IPS-15b (cell line): ENCODE results near the gene HDAC10.

Experiments used
- H3K27me3 ChIP-seq: one replicate; pipeline ENCODE4 v1.6.1; 2013; ENCODE audit warnings: low read length; ENCODE audit not compliant: control insufficient read depth, insufficient read depth
- H3K36me3 ChIP-seq: one replicate; pipeline ENCODE4 v1.6.1; 2013; ENCODE audit warnings: low read length; ENCODE audit not compliant: control insufficient read depth, insufficient read depth
- H3K4me1 ChIP-seq: one replicate; pipeline ENCODE4 v1.6.1; 2013; ENCODE audit warnings: mild to moderate bottlenecking, low read length; ENCODE audit not compliant: control insufficient read depth, insufficient read depth
- H3K4me3 ChIP-seq: one replicate; pipeline ENCODE4 v1.5.1; 2013; ENCODE audit warnings: low read depth, low read length
- H3K9ac ChIP-seq: one replicate; pipeline ENCODE4 v1.6.1; 2013; ENCODE audit warnings: low read depth, mild to moderate bottlenecking, low read length
- H3K9me3 ChIP-seq: one replicate; pipeline ENCODE4 v1.6.1; 2013; ENCODE audit warnings: mild to moderate bottlenecking, low read length; ENCODE audit not compliant: control insufficient read depth, insufficient read depth

HDAC10 gene

GRCh38 chr22:50221410-50222300 is 29.4 kb downstream of the HDAC10 start:
- no peaks in the 10 kb centered on the region for H3K27me3 ChIP-seq
- no peak overlapping the region for H3K9ac ChIP-seq
- no peaks in the 10 kb centered on the region for H3K9me3 ChIP-seq
- H3K4me1 ChIP-seq: no peaks in the 10 kb centered on the region
- H3K36me3 ChIP-seq: peaks cover 64% of the 10 kb centered on the region
- no peak overlapping the region for H3K4me3 ChIP-seq

DNA sequence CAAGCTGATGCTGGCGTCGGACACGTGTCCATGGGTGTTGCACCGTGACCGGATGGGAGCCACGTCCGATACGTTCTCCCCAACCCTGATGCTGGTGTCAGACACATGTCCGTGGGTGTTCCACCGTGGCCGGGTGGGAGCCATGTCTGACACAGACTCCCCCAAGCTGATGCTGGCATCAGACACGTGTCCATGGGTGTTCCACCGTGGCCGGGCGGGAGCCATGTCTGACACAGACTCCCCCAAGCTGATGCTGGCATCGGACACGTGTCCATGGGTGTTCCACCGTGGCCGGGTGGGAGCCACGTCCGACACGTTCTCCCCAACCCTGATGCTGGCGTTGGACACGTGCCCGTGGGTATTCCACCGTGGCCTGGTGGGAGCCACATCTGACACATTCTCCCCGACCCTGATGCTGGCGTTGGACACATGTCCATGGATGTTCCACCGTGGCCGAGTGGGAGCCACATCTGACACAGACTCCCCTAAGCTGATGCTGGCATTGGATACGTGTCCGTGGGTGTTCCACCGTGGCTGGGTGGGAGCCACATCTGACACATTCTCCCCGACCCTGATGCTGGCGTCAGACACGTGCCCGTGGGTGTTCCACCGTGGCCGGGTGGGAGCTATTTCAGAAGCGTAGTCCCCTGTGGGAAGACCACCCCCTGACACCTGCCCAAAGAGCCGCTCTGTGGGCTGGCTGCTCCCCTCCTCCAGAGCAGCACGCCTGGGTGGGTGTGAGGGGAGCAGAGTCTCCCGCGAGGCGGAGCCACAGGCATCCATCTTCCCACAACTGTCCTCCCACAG is 30.3 kb downstream of the HDAC10 start:
- no peak overlapping the region for H3K4me3 ChIP-seq
- no peak overlapping the region for H3K9ac ChIP-seq
- no peaks in the 10 kb centered on the region for H3K4me1 ChIP-seq
- H3K36me3 ChIP-seq: peaks cover 73% of the 10 kb centered on the region
- H3K9me3 ChIP-seq: no peaks in the 10 kb centered on the region
- no peaks in the 10 kb centered on the region for H3K27me3 ChIP-seq

DNA sequence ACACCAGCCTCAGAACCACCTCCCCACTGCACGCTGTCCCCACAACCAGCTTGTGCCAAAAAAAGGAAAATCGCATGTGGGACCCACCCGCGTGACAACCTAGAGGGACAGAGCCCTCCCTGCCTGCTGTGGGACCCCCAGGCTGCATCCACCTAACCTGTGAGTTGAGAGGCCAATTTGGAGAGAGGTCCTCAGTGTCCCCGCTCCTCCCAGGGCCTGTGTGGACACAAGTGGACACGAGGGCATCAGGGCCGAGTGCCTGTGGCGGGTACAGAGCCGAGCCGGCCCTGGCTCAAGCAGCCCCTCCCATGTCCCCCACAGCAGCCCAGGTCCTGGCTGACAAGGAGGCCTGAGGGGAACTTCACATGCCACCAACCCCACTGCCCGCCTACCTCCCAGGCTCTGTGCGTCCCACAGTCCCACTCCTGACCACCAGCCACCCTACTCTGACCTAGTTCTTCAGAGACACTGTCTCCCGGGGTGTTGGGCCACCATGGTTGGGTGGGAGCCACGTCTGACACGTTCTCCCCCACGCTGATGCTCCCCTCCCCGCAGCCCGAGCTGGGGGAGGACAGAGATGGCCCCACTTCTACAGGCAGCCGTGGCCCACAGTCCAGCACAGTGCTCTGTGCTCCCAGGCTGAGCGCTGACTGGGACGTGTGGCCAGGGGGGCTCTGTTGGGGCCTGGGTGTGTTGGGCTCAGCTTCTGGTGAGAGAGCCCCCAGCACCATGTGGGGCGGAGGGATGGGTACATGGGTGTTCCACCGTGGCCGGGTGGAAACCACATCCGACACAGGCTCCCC is 31.1 kb downstream of the HDAC10 start:
- no peaks in the 10 kb centered on the region for H3K27me3 ChIP-seq
- no peaks in the 10 kb centered on the region for H3K9me3 ChIP-seq
- no peak overlapping the region for H3K4me3 ChIP-seq
- peaks cover 81% of the 10 kb centered on the region for H3K36me3 ChIP-seq
- H3K9ac ChIP-seq: no peak overlapping the region
- H3K4me1 ChIP-seq: no peaks in the 10 kb centered on the region

- no peaks in the 10 kb centered on the region for H3K9me3 ChIP-seq
- no peaks in the 10 kb centered on the region for H3K27me3 ChIP-seq
- no peaks in the 10 kb centered on the region for H3K4me1 ChIP-seq
- no peak overlapping the region for H3K9ac ChIP-seq
- no peak overlapping the region for H3K4me3 ChIP-seq
- peaks cover 81% of the 10 kb centered on the region for H3K36me3 ChIP-seq
Measured at GRCh38 chr22:50218996-50219727, 31.9 kb downstream of the HDAC10 start.

DNA sequence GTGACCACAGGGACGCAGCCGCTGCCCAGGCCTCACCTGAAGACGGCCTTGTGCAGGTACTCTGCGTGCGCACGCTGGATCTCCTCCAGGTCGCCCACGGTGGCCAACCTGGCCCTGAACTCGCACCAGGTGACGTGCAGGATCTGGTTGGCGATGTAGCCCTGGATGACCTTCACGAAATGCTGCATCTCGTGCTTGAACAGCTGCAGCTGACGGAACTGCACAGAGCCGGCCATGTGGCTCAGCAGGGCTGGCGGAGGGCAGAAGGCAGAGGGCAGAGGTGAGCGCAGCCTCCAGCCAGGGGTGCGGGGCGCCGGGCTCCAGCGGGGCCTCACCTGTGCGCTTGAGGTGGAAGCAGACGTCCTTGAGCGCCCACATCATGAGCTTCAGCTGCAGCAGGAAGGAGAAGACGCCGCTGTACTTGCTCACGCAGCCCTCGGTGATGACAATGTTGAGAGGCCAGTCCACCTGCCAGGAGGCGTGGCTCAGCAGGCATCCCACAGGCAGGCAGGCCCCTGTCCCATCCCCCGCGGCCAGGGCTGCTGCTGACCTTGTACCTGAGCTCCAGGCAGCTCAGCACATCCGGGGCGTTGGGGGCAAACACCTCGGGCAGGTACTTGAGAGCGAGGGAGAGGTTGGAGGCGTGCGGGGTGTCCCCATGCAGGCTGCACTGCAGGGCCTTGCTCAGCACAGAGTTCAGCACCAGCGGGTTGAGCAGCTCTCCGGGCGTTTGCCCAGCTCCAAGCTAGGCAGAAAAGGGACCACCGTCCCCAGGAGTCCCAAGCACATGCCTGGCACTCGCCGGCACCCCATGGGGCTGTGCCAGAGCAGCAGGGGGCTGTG is 32.7 kb downstream of the HDAC10 start:
- Histone ChIP-seq H3K27me3 (no peaks in the 10 kb centered on the region), H3K9ac (no peak overlapping the region), H3K36me3 (peaks cover 79% of the 10 kb centered on the region), H3K9me3 (no peaks in the 10 kb centered on the region), H3K4me1 (no peaks in the 10 kb centered on the region), H3K4me3 (no peak overlapping the region)

DNA sequence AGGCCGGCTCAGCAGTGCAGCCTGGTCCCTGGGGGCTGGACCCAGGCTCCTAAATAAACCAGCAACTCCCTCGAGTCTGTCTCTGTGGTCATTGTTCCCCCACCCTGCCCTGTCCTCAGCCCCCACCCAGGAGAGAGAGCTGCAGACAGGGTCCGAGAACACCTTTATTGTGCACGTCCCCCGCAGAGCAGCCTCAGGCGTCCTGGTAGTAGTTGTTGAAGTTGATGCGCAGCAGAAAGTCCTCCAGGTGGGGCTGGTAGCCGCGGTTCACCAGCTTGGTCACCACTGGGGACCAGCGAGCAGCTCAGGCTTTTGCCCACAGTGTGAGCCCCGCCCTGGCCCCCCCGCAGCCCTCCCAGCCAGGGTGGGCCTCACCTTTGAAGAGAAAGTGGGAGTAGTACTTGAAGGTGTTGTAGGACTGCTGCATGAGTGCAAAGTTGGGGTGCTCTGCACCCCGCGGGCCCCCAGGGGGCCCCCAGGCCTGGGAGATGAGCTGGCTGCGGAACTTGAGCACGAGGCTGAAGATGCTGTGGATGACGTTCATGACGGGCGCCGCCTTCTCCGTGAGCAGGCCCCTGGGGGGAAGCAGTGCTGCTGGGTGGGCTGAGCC is 33.4 kb downstream of the HDAC10 start:
- Histone ChIP-seq H3K4me3 (no peak overlapping the region), H3K27me3 (no peaks in the 10 kb centered on the region), H3K36me3 (peaks cover 80% of the 10 kb centered on the region), H3K9me3 (no peaks in the 10 kb centered on the region), H3K9ac (no peak overlapping the region), H3K4me1 (no peaks in the 10 kb centered on the region)

DNA sequence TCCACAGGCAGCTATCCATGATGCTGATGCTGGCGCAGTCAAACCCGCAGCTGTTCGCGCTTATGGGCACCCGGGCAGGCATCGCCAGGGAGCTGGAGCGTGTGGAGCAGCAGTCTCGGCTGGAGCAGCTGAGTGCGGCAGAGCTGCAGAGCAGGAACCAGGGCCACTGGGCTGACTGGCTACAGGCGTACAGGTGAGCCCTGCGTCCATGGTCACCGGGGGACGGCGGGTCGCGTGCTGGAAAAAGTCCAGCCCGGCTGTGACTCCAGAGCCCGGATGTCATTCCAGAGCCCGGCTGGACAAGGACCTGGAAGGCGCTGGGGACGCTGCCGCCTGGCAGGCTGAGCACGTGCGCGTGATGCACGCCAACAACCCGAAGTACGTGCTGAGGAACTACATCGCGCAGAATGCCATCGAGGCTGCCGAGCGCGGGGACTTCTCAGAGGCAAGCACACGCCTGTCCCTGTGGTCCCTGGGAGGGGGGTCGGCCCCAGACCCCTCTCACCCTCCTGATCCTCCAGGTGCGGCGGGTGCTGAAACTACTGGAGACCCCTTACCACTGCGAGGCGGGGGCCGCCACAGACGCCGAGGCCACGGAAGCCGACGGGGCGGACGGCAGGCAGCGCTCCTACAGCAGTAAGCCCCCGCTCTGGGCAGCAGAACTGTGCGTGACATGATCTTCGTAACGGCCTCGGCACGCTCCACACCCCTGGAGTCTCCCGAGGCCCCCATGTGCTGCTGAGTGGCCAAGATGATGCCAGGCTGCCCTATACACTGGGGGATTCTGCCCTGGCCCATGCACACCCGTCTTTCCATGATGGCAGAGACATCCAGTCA is 34.2 kb downstream of the HDAC10 start:
- Histone ChIP-seq H3K4me3 (no peak overlapping the region), H3K9me3 (no peaks in the 10 kb centered on the region), H3K27me3 (no peaks in the 10 kb centered on the region), H3K4me1 (no peaks in the 10 kb centered on the region), H3K9ac (no peak overlapping the region), H3K36me3 (peaks cover 79% of the 10 kb centered on the region)

GRCh38 chr22:50216055-50216683 is 34.9 kb downstream of the HDAC10 start:
- H3K4me1 ChIP-seq: no peaks in the 10 kb centered on the region
- H3K9ac ChIP-seq: no peak overlapping the region
- no peak overlapping the region for H3K4me3 ChIP-seq
- no peaks in the 10 kb centered on the region for H3K9me3 ChIP-seq
- H3K27me3 ChIP-seq: no peaks in the 10 kb centered on the region
- peaks cover 73% of the 10 kb centered on the region for H3K36me3 ChIP-seq

- H3K36me3 ChIP-seq: peaks cover 72% of the 10 kb centered on the region
- no peaks in the 10 kb centered on the region for H3K27me3 ChIP-seq
- H3K4me3 ChIP-seq: no peak overlapping the region
- no peaks in the 10 kb centered on the region for H3K9me3 ChIP-seq
- H3K4me1 ChIP-seq: no peaks in the 10 kb centered on the region
- no peak overlapping the region for H3K9ac ChIP-seq
Measured at GRCh38 chr22:50215297-50216054, 35.6 kb downstream of the HDAC10 start.
